Esophagus muscularis mucosa (tissue), 4 donors: Measurements from ENCODE around the gene PIERCE2.

Source experiments
- CTCF ChIP-seq, 3 experiments: fragments of 200-600 bp in 2 of 3; fragments of 450-650 bp in 1 of 3; sonication (generic) in 2 of 3; IDR thresholded peaks; one replicate each; pipeline ENCODE4 v1.5.1; 2017 to 2019; ENCODE audit warnings: antibody characterized with exemption in 3 of 3, mild to moderate bottlenecking in 2 of 3, moderate library complexity in 1 of 3
- EP300 ChIP-seq: sonication (generic); formaldehyde crosslinking; IDR thresholded peaks from one replicate; pipeline ENCODE4 v1.6.1; 2017; ENCODE audit warnings: antibody characterized with exemption
- POLR2A ChIP-seq: fragments of 450-650 bp; IDR thresholded peaks from one replicate; pipeline ENCODE4 v1.6.1; 2017; ENCODE audit warnings: antibody characterized with exemption, moderate library complexity, mild to moderate bottlenecking, low read depth

GRCh38 chr15:55401786-55402246, 6.5 kb upstream of the PIERCE2 start:
- no peak for TF ChIP-seq CTCF (IDR thresholded peaks at IDR 0.05)
- TF ChIP-seq EP300 = no peak
- no peak for TF ChIP-seq POLR2A
